H1 (cell line): ENCODE data around the gene CLDN8. TPM values are rescaled to one million over a fixed set of nuclear protein-coding genes. Genes with fewer than 3 reads are reported as not detected.
A peak's percentile ranks its signal among the peaks of the same experiment; 100 is the strongest.

Experiments
- CTCF ChIA-PET: fragments of 300-600 bp; sonication (Branson Sonifier 250); formaldehyde crosslinking; loops from one replicate; lab custom pipeline; 2021; ENCODE audit not compliant: partially characterized antibody; lab: Charles Lee
- POLR2A ChIA-PET: fragments of 300-600 bp; sonication (Branson Sonifier 250); formaldehyde crosslinking; loops from one replicate; lab custom pipeline; 2021; ENCODE audit warnings: inconsistent platforms; ENCODE audit not compliant: partially characterized antibody; lab: Charles Lee
- DNase-seq, 2 experiments: peaks; one replicate each; pipeline versions ENCODE4 v3.0.0 to v3.0.0-alpha.2; 2010 to 2022; ENCODE audit warnings: low spot score in 2 of 2, low read depth in 1 of 2, mixed read lengths in 1 of 2
- FAIRE-seq: peaks from 2 replicates; lab custom pipeline; 2011; peaks lifted over from hg19 to GRCh38; lab: Jason Lieb, UNC
- H2AFZ ChIP-seq: 2 replicates; pipeline ENCODE4 v1.8.1; 2012; ENCODE audit warnings: low read length, inconsistent platforms
- H2AK5ac ChIP-seq: 2 replicates; pipeline ENCODE4 v1.6.1; 2013; ENCODE audit warnings: low read depth, low read length
- H2BK120ac ChIP-seq: replicated peaks from 2 replicates; pipeline ENCODE3; 2013; ENCODE audit warnings: low read depth, low read length, inconsistent platforms
- H2BK12ac ChIP-seq: 2 replicates; pipeline ENCODE4 v1.6.1; 2013; ENCODE audit warnings: low read depth, low read length
- H2BK15ac ChIP-seq: 2 replicates; pipeline ENCODE4 v1.6.1; 2013; ENCODE audit warnings: low read length
- H2BK20ac ChIP-seq: 2 replicates; pipeline ENCODE4 v1.6.1; 2013; ENCODE audit warnings: low read length
- H2BK5ac ChIP-seq: 2 replicates; pipeline ENCODE4 v1.6.1; 2013; ENCODE audit warnings: low read depth, low read length
- H3K14ac ChIP-seq: 2 replicates; pipeline ENCODE4 v1.6.1; 2013; ENCODE audit warnings: inconsistent platforms; ENCODE audit not compliant: insufficient read length
- H3K18ac ChIP-seq: 2 replicates; pipeline ENCODE4 v1.6.1; 2013; ENCODE audit warnings: low read length; ENCODE audit errors: extremely low read depth
- H3K23ac ChIP-seq: 2 replicates; pipeline ENCODE4 v1.6.1; 2013; ENCODE audit warnings: inconsistent platforms; ENCODE audit not compliant: insufficient read length
- H3K23me2 ChIP-seq: 2 replicates; pipeline ENCODE4 v1.6.1; 2013; ENCODE audit warnings: low read depth, low read length
- H3K27ac ChIP-seq: 2 replicates; pipeline ENCODE4 v1.6.1; 2011; ENCODE audit warnings: low read depth, low read length, inconsistent platforms
- H3K27me3 ChIP-seq, 4 experiments: replicated peaks in 1 of 4; 1 replicate in 1 of 4; 2 replicates in 3 of 4; pipeline versions ENCODE4 v1.6.1 to v1.8.1; 2011 to 2013; ENCODE audit warnings: low read length in 3 of 4, mild to moderate bottlenecking in 3 of 4, inconsistent platforms in 2 of 4, mixed read lengths in 2 of 4, moderate library complexity in 1 of 4; ENCODE audit not compliant: control insufficient read depth in 3 of 4, insufficient read depth in 3 of 4; ENCODE audit errors: extremely low read depth in 1 of 4
- H3K36me3 ChIP-seq, 4 experiments: 2 replicates each; pipeline versions ENCODE4 v1.6.1 to v1.8.1; 2011 to 2013; ENCODE audit warnings: mild to moderate bottlenecking in 4 of 4, low read length in 3 of 4, moderate library complexity in 2 of 4, control low read depth in 1 of 4, inconsistent platforms in 1 of 4; ENCODE audit not compliant: insufficient read depth in 4 of 4, control insufficient read depth in 2 of 4
- H3K4ac ChIP-seq: replicated peaks from 2 replicates; pipeline ENCODE3; 2013; ENCODE audit warnings: low read length, low read depth, mixed read lengths, inconsistent platforms; ENCODE audit not compliant: insufficient read length
- H3K4me1 ChIP-seq, 4 experiments: replicated peaks in 1 of 4; 1 replicate in 1 of 4; 2 replicates in 3 of 4; pipeline versions ENCODE4 v1.6.1 to v1.8.1; 2011 to 2013; ENCODE audit warnings: low read length in 3 of 4, inconsistent platforms in 2 of 4, mixed read lengths in 1 of 4; ENCODE audit not compliant: insufficient read depth in 4 of 4, control insufficient read depth in 3 of 4
- H3K4me2 ChIP-seq, 2 experiments: 2 replicates each; pipeline versions ENCODE4 v1.6.1 to v1.8.1; 2011 to 2013; ENCODE audit warnings: low read depth in 2 of 2, low read length in 2 of 2, control low read depth in 1 of 2, inconsistent platforms in 1 of 2, mild to moderate bottlenecking in 1 of 2; ENCODE audit not compliant: insufficient read depth in 1 of 2
- H3K4me3 ChIP-seq, 4 experiments: fragments of 200-600, 300-600 bp in 1 of 4; sonication (generic), shearing (Covaris generic), sonication (Bioruptor Twin) in 1 of 4; 2 replicates each; pipeline versions ENCODE4 v1.5.1 to v1.8.1; 2011 to 2016; ENCODE audit warnings: low read length in 4 of 4, low read depth in 3 of 4, control low read depth in 2 of 4, inconsistent platforms in 2 of 4, mild to moderate bottlenecking in 2 of 4, mixed read lengths in 1 of 4, moderate library complexity in 1 of 4; ENCODE audit not compliant: insufficient read depth in 2 of 4; ENCODE audit errors: extremely low read depth in 1 of 4
- H3K56ac ChIP-seq: replicated peaks from 2 replicates; pipeline ENCODE3; 2013; ENCODE audit warnings: low read depth, mild to moderate bottlenecking, mixed read lengths, low read length, inconsistent platforms; ENCODE audit not compliant: insufficient read length
- H3K79me1 ChIP-seq: 2 replicates; pipeline ENCODE4 v1.6.1; 2013; ENCODE audit warnings: low read depth, low read length, control low read depth
- H3K79me2 ChIP-seq, 2 experiments: 2 replicates each; pipeline versions ENCODE4 v1.6.1 to v1.8.1; 2012 to 2013; ENCODE audit warnings: low read length in 2 of 2, mild to moderate bottlenecking in 2 of 2, inconsistent platforms in 1 of 2; ENCODE audit not compliant: insufficient read depth in 2 of 2, control insufficient read depth in 1 of 2
- H3K9ac ChIP-seq, 4 experiments: replicated peaks in 1 of 4; 1 replicate in 1 of 4; 2 replicates in 3 of 4; pipeline versions ENCODE4 v1.6.1 to v1.8.1; 2011 to 2013; ENCODE audit warnings: low read depth in 3 of 4, low read length in 3 of 4, control low read depth in 2 of 4, mild to moderate bottlenecking in 2 of 4, moderate library complexity in 2 of 4, inconsistent platforms in 1 of 4; ENCODE audit errors: extremely low read depth in 1 of 4
- H3K9me3 ChIP-seq, 2 experiments: 2 replicates each; pipeline versions ENCODE4 v1.6.1 to v1.8.1; 2012 to 2013; ENCODE audit warnings: mild to moderate bottlenecking in 2 of 2, moderate library complexity in 2 of 2, control low read depth in 1 of 2, inconsistent platforms in 1 of 2, low read depth in 1 of 2, low read length in 1 of 2, mixed read lengths in 1 of 2; ENCODE audit not compliant: insufficient read depth in 2 of 2
- H4K20me1 ChIP-seq, 2 experiments: replicated peaks in 1 of 2; 2 replicates each; pipeline versions ENCODE3 to v1.8.1; 2011 to 2013; ENCODE audit warnings: inconsistent platforms in 2 of 2, low read length in 2 of 2, mild to moderate bottlenecking in 1 of 2; ENCODE audit not compliant: insufficient read depth in 2 of 2, control insufficient read depth in 1 of 2
- H4K5ac ChIP-seq: 2 replicates; pipeline ENCODE4 v1.6.1; 2013; ENCODE audit warnings: low read length, low read depth, mixed read lengths, inconsistent platforms; ENCODE audit not compliant: insufficient read length
- H4K8ac ChIP-seq: 2 replicates; pipeline ENCODE4 v1.8.0; 2013; ENCODE audit warnings: mild to moderate bottlenecking, moderate library complexity, low read length, inconsistent platforms; ENCODE audit not compliant: insufficient read depth; ENCODE audit errors: extremely low read depth
- H4K91ac ChIP-seq: replicated peaks from 2 replicates; pipeline ENCODE3; 2013; ENCODE audit warnings: low read length, mixed read lengths, inconsistent platforms; ENCODE audit not compliant: insufficient read length
- BACH1 ChIP-seq: IDR thresholded peaks from 2 replicates; pipeline ENCODE4 v1.6.1; 2012; ENCODE audit warnings: low read length, improper control_type of control experiment
- GABPA ChIP-seq: IDR thresholded peaks from 2 replicates; pipeline ENCODE4 v1.6.1; 2011; ENCODE audit warnings: mild to moderate bottlenecking, low read length, moderate library complexity, borderline replicate concordance; ENCODE audit not compliant: insufficient read depth
- HDAC6 ChIP-seq: IDR thresholded peaks from one replicate; pipeline ENCODE4 v1.7.1; 2012; ENCODE audit warnings: low read depth, mild to moderate bottlenecking, inconsistent platforms, low read length, moderate library complexity
- PHF8 ChIP-seq: fragments of 200-600 bp; sonication (generic); conservative IDR thresholded peaks from 2 replicates; pipeline ENCODE4 v1.7.1; 2012; ENCODE audit warnings: low read depth, mild to moderate bottlenecking, inconsistent platforms, low read length, moderate library complexity
- POLR2AphosphoS5 ChIP-seq: IDR thresholded peaks from 2 replicates; pipeline ENCODE4 v1.6.1; 2011; ENCODE audit warnings: low read depth, low read length
- RBBP5 ChIP-seq: IDR thresholded peaks from 2 replicates; pipeline ENCODE4 v1.7.1; 2012; ENCODE audit warnings: low read depth, mild to moderate bottlenecking, inconsistent platforms, low read length, moderate library complexity, borderline replicate concordance
- RNF2 ChIP-seq: fragments of 200-900, 300-1000 bp; sonication (generic); IDR thresholded peaks from 2 replicates; pipeline ENCODE4 v1.7.1; 2016; ENCODE audit warnings: borderline replicate concordance, low read depth, mild to moderate bottlenecking, antibody characterized with exemption, low read length; ENCODE audit not compliant: poor library complexity, severe bottlenecking; ENCODE audit errors: missing control alignments
- SIX5 ChIP-seq: IDR thresholded peaks from 2 replicates; pipeline ENCODE4 v1.6.1; 2011; ENCODE audit warnings: mild to moderate bottlenecking, low read depth, low read length
- WGBS, 2 experiments: shearing (Covaris generic) in 1 of 2; methylation state at CpG; one replicate each; pipeline versions ENCODE4 v1.1.6 to v1.1.7; 2013 to 2015; ENCODE audit warnings: low lambda C conversion rate in 2 of 2, mixed read lengths in 2 of 2, inconsistent platforms in 1 of 2, low coverage in 1 of 2, missing lambda C conversion rate in 1 of 2; ENCODE audit not compliant: insufficient replicate concordance in 2 of 2, insufficient coverage in 1 of 2, insufficient read length in 1 of 2; ENCODE audit errors: extremely low coverage in 1 of 2, missing lambda C conversion rate in 1 of 2; 5-methylcytosine and 5-hydroxymethylcytosine counted together
- polyA plus RNA-seq, 7 experiments: library from polyadenylated mRNA; depleted of rRNA in 3 of 7; stranded (reverse) in 5 of 7; unstranded in 2 of 7; fragments of >200 nt in 5 of 7; fragments of 200-250 nt in 2 of 7; gene quantifications; 1 replicate in 5 of 7; 2 replicates in 1 of 7; 4 replicates in 1 of 7; pipeline versions ENCODE4 v1.2.1 to v1.2.3, GENCODE V29; 2011 to 2013; ENCODE audit warnings: missing spikeins in 2 of 7, mixed read lengths in 2 of 7
- total RNA-seq: library from RNA; stranded (reverse); fragmentation: NEBNext Ultra II Directional; extraction: Animal tissue kit (Norgen Biotek cat#: 25700); gene quantifications from 2 replicates; pipeline ENCODE4 v1.2.1, GENCODE V29; 2021

The CLDN8 gene
- total and polyA plus RNA-seq, 2 of the 8 experiments (the other 6 are each of a cell fraction or from before 2014, with no cell fraction given), result not detected

GRCh38 chr21:30193201-30193600, 22.7 kb downstream of the CLDN8 start:
- FAIRE-seq (no peak), DNase-seq (no peak)
- no peak overlapping the region for H3K56ac ChIP-seq
- no peaks in the 10 kb centered on the region for H3K4me1 ChIP-seq
- H2BK120ac ChIP-seq, result no peak overlapping the region
- no peak overlapping the region for H3K9ac ChIP-seq
- peak overlapping the region; percentile 71; the same call in 1 of the 2 replicates for H2AFZ ChIP-seq
- no peak overlapping the region for H3K4ac ChIP-seq
- no peaks in the 10 kb centered on the region for H3K79me2 ChIP-seq
- H3K4me2 ChIP-seq, result no peak overlapping the region
- WGBS, 2 experiments, result 89% methylated on average over 2 of the region's 2 CpGs; no CpG with 5 or more reads in 1 of the 2 experiments
- H3K9me3 ChIP-seq, result no peaks in the 10 kb centered on the region
- no peaks in the 10 kb centered on the region for H3K79me1 ChIP-seq
- H4K5ac ChIP-seq, result no peak overlapping the region
- ChIA-PET POLR2A (no interaction called here), CTCF (interaction anchor here (1.0 to 4.1 kb wide), 5 partner anchors 13 to 255 kb away, joined by 4 to 38 read pairs (median 5); no protein-coding TSS in a partner anchor)
- no peak overlapping the region for H2BK12ac ChIP-seq
- no peak overlapping the region for H2BK5ac ChIP-seq
- no peaks in the 10 kb centered on the region for H3K23me2 ChIP-seq
- H2BK15ac ChIP-seq, result no peak overlapping the region
- no peak overlapping the region for H3K4me3 ChIP-seq
- H2BK20ac ChIP-seq, result no peak overlapping the region
- H3K14ac ChIP-seq, result no peak overlapping the region
- H4K91ac ChIP-seq, result no peak overlapping the region
- H4K20me1 ChIP-seq, result no peaks in the 10 kb centered on the region
- H3K36me3 ChIP-seq, result no peaks in the 10 kb centered on the region
- no peak overlapping the region for H4K8ac ChIP-seq
- H2AK5ac ChIP-seq, result no peak overlapping the region
- H3K27ac ChIP-seq, result no peak overlapping the region
- no peak overlapping the region for H3K18ac ChIP-seq
- H3K23ac ChIP-seq, result no peak overlapping the region
- no peaks in the 10 kb centered on the region for H3K27me3 ChIP-seq
- TF ChIP-seq BACH1, result no peak
- no peak for TF ChIP-seq HDAC6
- TF ChIP-seq RNF2, result no peak
- TF ChIP-seq PHF8, result no peak
- no peak for TF ChIP-seq SIX5
- TF ChIP-seq POLR2AphosphoS5, result no peak
- TF ChIP-seq GABPA, result no peak
- TF ChIP-seq RBBP5, result no peak
